Upper lobe of right lung (tissue), 1 donor: Measurements from ENCODE around the gene KMT2D. TPM values are rescaled to one million over a fixed set of nuclear protein-coding genes. Genes with fewer than 3 reads are reported as not detected.

ENCODE experiments used
- ATAC-seq: fragments of 200-7000 bp; cut with Tn5 transposase; one replicate; pipeline ENCODE4 v1.9.1; 2020; ENCODE audit warnings: mild to moderate bottlenecking, moderate library complexity
- DNase-seq: peaks from one replicate; pipeline ENCODE4 v3.0.0-alpha.2; 2020
- H3K27ac ChIP-seq: fragments of 200-600 bp; one replicate; pipeline ENCODE4 v1.8.0; 2022
- H3K27me3 ChIP-seq: fragments of 200-600 bp; one replicate; pipeline ENCODE4 v1.8.0; 2022; ENCODE audit warnings: mild to moderate bottlenecking
- H3K36me3 ChIP-seq: fragments of 200-600 bp; one replicate; pipeline ENCODE4 v1.8.0; 2022
- H3K4me1 ChIP-seq: fragments of 200-600 bp; one replicate; pipeline ENCODE4 v1.8.0; 2022
- H3K4me3 ChIP-seq: fragments of 200-600 bp; one replicate; pipeline ENCODE4 v1.8.0; 2022; ENCODE audit warnings: mild to moderate bottlenecking
- H3K9me3 ChIP-seq: fragments of 200-600 bp; one replicate; pipeline ENCODE4 v1.8.0; 2022
- intact Hi-C: fragments of 100-400 bp; cut with DNase I; formaldehyde crosslinking; loops from one replicate; pipeline ENCODE4 v1.11.0; 2022
- total RNA-seq: library from RNA; stranded (reverse); fragmentation: NEBNext Ultra II Directional; extraction: Animal tissue kit (Norgen Biotek cat#: 25700); gene quantifications from one replicate; pipeline ENCODE4 v1.2.1, GENCODE V29; 2021
- TF ChIP-seq, protein P1 (sequence below): fragments of 200-600 bp; IDR thresholded peaks from one replicate; pipeline ENCODE4 v1.8.0; 2022; ENCODE audit warnings: antibody characterized with exemption
- donor health status: DM: no; HTN: yes; CAD: no; lungs with severe emphysema.

The KMT2D gene
- total RNA-seq, 1 donor from 2014 or later = 102 TPM

DNA sequence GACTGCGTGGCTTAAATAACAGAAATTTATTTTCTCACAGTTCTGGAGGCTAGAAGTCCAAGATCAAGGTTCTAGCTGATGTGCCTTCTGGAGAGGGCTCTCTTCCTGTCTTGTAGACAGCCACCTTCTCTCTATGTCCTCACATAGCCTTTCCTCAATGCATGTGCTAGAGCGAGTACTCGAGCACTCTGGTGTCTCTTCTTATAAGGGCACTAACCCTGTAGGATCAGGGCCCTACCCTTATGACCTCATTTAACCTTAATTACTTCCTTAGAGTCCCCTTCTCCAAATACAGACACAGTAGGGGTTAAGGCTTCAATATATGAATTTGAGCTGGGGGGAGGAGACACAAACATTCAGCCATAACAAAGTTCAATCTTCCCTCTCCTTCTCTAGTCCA, 23.8 kb upstream of the KMT2D start:
- TF ChIP-seq, protein P1, sequence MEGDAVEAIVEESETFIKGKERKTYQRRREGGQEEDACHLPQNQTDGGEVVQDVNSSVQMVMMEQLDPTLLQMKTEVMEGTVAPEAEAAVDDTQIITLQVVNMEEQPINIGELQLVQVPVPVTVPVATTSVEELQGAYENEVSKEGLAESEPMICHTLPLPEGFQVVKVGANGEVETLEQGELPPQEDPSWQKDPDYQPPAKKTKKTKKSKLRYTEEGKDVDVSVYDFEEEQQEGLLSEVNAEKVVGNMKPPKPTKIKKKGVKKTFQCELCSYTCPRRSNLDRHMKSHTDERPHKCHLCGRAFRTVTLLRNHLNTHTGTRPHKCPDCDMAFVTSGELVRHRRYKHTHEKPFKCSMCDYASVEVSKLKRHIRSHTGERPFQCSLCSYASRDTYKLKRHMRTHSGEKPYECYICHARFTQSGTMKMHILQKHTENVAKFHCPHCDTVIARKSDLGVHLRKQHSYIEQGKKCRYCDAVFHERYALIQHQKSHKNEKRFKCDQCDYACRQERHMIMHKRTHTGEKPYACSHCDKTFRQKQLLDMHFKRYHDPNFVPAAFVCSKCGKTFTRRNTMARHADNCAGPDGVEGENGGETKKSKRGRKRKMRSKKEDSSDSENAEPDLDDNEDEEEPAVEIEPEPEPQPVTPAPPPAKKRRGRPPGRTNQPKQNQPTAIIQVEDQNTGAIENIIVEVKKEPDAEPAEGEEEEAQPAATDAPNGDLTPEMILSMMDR = no peak
- Histone ChIP-seq H3K36me3 (no peaks in the 10 kb centered on the region), H3K4me3 (no peak overlapping the region), H3K9me3 (no peaks in the 10 kb centered on the region), H3K27me3 (peaks cover 10% of the 10 kb centered on the region), H3K4me1 (peaks cover 11% of the 10 kb centered on the region), H3K27ac (no peak overlapping the region)
- intact Hi-C loops = no loop called here
- ATAC-seq (no peak), DNase-seq (no peak)

DNA sequence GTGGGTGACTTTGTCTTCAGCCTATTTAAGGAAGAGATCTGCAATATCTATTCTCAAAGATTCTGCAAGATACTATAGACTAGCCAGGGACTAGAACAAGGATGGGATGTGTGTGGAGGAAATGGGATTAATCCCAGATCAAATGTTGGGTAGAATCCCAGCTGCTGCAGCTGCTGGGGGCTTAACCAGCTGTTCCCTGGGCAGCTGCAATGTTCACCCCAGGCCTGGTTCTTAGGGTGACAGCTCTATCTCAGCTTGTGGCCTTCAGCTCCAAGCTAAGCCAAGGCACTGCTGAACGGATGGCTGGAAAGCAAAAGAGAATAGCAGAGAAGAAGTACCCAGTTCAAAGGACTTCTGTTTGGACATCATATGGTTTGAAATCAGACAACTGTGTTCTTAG, 19.2 kb upstream of the KMT2D start:
- intact Hi-C loops = loop anchor here (10.0 kb wide), 1 partner anchor 45 kb away; no protein-coding TSS in a partner anchor
- DNase-seq (no peak), ATAC-seq (no peak)

DNA sequence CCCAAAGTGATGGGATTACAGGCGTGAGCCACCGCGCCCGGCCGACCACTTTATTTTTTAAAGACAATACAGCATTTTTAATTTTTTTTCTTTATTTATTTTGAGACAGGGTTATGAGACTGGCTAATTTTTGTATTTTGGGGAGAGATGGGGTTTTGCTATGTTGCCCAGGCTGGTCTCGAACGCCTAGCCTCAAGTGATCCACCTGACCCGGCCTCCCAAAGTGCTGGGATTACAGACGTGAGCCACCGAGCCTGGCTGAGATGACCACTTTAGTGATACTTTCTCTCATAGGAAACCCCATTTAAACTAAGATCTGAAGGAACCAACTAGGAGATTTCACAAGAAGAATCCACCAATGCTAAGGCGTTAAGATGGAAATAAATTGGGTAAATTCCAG, 10.4 kb upstream of the KMT2D start:
- Histone ChIP-seq H3K4me1 (peaks cover 4% of the 10 kb centered on the region), H3K4me3 (no peak overlapping the region), H3K27ac (no peak overlapping the region), H3K27me3 (no peaks in the 10 kb centered on the region), H3K36me3 (no peaks in the 10 kb centered on the region), H3K9me3 (no peaks in the 10 kb centered on the region)
- TF ChIP-seq, protein P1 = no peak
- intact Hi-C loops = loop anchor here (10.0 kb wide), 1 partner anchor 54 kb away; no protein-coding TSS in a partner anchor
- DNase-seq = no peak
- no peak for ATAC-seq

More for the DNA sequence above, 19.2 kb upstream of the KMT2D start:
- Histone ChIP-seq H3K27ac (no peak overlapping the region), H3K9me3 (no peaks in the 10 kb centered on the region), H3K36me3 (no peaks in the 10 kb centered on the region), H3K4me1 (no peaks in the 10 kb centered on the region), H3K4me3 (no peak overlapping the region), H3K27me3 (no peaks in the 10 kb centered on the region)
- TF ChIP-seq, protein P1 = no peak

DNA sequence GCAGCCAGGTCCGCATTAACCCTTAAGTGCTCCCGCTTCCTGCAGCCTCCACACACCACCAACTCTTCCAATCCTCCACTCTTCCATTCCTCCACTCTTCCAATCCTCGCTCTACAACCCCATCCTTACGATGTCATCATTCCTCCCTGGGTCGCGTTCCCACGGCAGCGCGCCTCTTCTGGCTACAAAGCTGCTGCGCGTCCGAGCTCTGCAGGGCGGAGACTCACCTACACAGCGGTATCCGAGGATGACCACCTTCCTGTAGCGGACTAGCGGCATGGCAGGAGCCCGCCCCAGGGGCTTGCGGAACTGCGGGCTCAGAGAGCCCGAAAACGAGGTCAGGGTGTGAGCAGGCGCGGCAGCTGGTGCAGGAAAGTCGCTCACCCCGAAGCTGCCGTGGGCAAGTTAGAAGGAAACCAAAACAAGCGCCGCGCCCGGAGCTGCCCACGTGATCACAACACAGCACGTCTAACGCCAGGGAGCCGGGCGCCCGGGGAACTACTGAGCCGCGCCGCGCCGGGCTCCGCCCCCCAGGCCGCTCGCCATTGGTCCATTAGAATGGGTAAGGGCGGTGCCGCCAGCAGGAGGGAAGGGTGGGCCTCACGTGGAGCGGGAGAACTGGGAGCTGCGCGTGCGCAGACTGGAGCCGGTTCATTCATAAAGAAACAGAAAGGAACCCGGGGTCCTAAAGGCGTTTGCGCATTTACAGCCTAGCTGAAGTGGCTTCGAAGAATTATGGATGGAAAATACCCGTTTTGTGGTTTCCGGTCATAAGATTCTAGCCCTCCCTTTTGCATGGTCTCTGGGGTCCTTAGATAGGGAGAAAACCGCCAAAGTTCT, 9.1 kb upstream of the KMT2D start, which contains the start of gene RHEBL1:
RHEBL1 (minus strand) TSS at position 473 of the 840 bp plus-strand sequence; CDS start at position 279, 194 bp downstream.
- ATAC-seq (peak; percentile 100), DNase-seq (peak; percentile 99)
- TF ChIP-seq, protein P1 = peak; percentile 14
- Histone ChIP-seq H3K4me3 (peak within 1 kb of the TSS; percentile 91), H3K4me1 (peaks cover 4% of the 10 kb centered on the region), H3K27ac (peak within 1 kb of the TSS; percentile 78), H3K9me3 (no peaks in the 10 kb centered on the region), H3K36me3 (no peaks in the 10 kb centered on the region), H3K27me3 (no peaks in the 10 kb centered on the region)
- intact Hi-C loops = loop anchor here (10.0 kb wide), 1 partner anchor 55 kb away; no protein-coding TSS in a partner anchor

DNA sequence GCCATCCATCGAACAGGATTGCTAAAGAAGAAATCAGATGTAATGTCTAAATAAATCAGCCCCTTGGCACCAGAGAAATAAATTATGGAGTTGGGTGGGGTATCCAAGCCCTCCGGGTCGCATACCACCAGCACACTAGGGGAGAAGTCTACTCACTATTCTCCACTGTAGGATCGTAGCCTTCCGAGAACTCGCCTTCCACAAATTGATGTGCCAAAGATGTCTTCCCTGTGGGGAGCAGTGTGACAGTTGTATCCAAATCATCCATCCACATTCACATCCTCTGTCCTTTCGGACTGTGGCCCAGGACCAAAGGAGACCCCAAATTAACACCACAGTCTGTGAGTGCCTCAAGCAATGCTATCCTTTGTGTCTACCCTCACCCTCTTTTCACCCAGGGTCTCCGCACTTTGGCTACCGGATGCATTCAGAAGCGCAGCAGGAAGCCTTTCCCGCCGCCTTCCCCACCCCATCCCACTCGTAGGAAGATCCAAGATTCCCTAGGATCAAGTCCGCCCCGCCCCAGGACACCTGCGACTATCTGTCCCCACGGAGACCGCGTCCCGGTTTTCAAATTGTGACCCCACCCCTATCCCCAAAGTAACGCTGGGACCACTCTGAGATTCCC, 8.4 kb upstream of the KMT2D start:
- intact Hi-C loops = no loop called here
- H3K36me3 ChIP-seq = no peaks in the 10 kb centered on the region
- no peak for ATAC-seq
- H3K4me1 ChIP-seq = peaks cover 4% of the 10 kb centered on the region
- H3K9me3 ChIP-seq = no peaks in the 10 kb centered on the region
- no peaks in the 10 kb centered on the region for H3K27me3 ChIP-seq
- TF ChIP-seq, protein P1 = no peak
- H3K4me3 ChIP-seq = peak overlapping the region; percentile 91
- DNase-seq = no peak
- no peak overlapping the region for H3K27ac ChIP-seq
